ENCODE measurements around the gene FEM1B.
A peak's percentile ranks its signal among the peaks of the same experiment; 100 is the strongest.

The FEM1B gene

DNA sequence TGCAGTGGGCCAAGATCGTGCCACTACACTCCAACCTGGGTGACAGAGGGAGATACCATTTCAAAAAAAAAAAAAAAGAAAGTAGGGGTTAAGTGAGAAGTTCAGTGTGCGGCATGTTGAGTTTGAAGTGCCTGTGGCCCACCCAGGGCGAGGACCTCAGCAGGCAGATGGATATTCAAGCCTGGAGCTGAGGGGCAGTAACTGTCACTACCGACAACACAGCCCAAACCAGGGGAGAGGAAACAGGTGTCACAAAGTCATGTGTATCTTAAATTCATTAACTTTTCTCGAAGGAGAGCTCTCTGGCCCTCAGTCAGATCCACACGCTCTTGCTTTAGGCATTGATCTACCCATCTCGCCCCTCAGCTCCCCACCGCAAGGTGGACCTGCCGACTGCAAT, 45.3 kb downstream of the FEM1B start:
- DNase-seq (ENCODE audit: low spot score), result no peak
- TF ChIP-seq, protein P1, sequence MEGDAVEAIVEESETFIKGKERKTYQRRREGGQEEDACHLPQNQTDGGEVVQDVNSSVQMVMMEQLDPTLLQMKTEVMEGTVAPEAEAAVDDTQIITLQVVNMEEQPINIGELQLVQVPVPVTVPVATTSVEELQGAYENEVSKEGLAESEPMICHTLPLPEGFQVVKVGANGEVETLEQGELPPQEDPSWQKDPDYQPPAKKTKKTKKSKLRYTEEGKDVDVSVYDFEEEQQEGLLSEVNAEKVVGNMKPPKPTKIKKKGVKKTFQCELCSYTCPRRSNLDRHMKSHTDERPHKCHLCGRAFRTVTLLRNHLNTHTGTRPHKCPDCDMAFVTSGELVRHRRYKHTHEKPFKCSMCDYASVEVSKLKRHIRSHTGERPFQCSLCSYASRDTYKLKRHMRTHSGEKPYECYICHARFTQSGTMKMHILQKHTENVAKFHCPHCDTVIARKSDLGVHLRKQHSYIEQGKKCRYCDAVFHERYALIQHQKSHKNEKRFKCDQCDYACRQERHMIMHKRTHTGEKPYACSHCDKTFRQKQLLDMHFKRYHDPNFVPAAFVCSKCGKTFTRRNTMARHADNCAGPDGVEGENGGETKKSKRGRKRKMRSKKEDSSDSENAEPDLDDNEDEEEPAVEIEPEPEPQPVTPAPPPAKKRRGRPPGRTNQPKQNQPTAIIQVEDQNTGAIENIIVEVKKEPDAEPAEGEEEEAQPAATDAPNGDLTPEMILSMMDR (IDR thresholded peaks at IDR 0.05), result no peak
- Histone ChIP-seq H3K27ac (no peak overlapping the region), H3K4me3 (no peak overlapping the region)

DNA sequence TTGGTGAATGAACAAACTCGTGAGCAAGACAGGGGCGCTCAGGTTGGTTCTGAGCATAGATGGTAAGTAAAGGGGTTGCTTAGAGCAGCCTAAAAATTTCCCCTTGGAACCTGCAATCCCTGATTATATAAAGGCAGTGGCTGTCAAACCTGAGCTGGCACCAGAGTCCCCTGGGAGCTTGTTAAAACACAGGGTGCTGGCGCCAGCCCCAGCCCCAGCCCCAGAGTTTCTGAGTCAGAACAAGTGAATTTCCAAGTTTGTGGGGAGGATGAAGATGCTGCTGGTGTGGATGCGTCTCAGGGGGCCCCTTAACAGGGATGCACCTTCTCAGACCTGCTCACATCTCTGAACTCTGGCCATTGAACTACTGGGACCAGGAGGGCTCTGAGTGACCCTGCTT, 48.2 kb downstream of the FEM1B start:
- no peak overlapping the region for H3K4me3 ChIP-seq
- no peak for DNase-seq (ENCODE audit: low spot score)
- TF ChIP-seq, protein P1 (IDR thresholded peaks at IDR 0.05), result no peak
- H3K27ac ChIP-seq, result peak overlapping the region; percentile 19 to 53

DNA sequence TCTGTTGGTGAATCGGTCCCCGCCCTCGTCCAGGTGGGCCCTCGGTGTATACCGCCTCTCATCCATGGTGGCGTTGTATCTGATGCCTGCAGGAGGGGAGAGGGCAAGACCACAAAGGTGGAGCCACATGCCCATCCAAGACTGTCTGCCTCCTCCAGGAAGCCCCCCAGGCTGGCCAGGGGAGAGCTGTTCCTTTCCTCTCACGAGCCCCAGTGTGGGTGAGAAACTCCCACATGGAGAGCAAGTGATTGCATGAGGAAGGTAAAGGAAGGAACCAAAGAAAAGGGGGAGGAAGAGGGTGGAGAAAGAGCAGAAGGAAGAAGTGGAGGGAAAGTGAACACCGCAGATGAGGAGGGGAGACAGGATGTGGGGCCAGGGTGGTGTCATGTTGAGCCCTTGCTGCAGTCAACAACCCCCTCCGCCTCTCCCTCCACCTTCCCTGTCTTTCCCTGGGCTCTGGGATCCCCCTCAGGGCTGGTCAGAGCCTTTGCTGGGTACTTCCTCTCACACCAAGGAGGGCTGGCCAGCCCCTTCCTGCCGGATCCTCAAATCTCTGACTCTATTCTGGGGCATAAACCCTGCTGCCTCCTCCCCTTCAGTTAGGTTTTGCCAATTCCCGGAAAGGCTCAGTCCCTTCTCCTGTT, 49.3 kb downstream of the FEM1B start:
- no peak for DNase-seq (ENCODE audit: low spot score)
- no peak overlapping the region for H3K4me3 ChIP-seq
- TF ChIP-seq, protein P1 (IDR thresholded peaks at IDR 0.05), result no peak
- H3K27ac ChIP-seq, result peak overlapping the region; percentile 19 to 48

DNA sequence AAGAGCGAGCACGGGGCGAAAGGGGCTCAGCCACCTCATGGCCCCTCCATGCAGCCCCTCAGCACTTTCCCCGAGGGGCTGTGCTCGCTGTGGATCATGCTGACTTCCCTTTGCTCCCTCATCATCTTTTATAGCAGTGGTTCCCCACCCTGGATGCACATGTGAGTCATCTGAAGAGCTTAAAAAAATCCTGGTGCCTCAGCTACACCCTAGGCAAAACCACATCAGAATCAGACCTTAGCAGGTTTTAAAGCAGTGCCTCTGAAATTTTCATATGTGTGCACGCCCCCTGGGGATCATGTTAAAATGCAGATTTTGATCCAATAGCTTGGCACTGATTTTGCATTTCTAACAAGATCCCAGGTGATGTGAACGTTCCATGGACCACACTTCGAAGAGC, 50.9 kb downstream of the FEM1B start:
- H3K27ac ChIP-seq, result no peak overlapping the region
- no peak overlapping the region for H3K4me3 ChIP-seq
- TF ChIP-seq, protein P1 (IDR thresholded peaks at IDR 0.05), result no peak
- no peak for DNase-seq (ENCODE audit: low spot score)

DNA sequence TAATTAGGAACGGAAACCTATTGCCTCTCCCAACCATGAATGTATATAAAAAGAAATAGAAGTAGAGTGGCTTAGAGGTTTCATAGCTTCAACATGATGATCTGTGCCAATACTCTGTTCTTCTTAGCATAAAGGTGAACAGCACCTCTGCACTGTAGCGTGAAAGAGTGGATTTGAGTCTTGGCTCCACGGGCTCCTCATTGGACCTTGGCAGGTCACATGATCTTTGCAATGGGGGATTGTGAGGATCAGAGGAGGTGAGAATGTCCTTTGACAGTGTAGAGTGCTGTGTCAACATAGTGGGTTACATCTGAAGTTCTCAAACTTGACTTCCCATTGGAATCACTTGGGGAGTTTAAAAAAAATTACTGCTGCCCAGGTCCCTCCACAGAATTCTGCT, 51.4 kb downstream of the FEM1B start:
- no peak for DNase-seq (ENCODE audit: low spot score)
- Histone ChIP-seq H3K27ac (no peak overlapping the region), H3K4me3 (no peak overlapping the region)
- TF ChIP-seq, protein P1 (IDR thresholded peaks at IDR 0.05), result no peak

DNA sequence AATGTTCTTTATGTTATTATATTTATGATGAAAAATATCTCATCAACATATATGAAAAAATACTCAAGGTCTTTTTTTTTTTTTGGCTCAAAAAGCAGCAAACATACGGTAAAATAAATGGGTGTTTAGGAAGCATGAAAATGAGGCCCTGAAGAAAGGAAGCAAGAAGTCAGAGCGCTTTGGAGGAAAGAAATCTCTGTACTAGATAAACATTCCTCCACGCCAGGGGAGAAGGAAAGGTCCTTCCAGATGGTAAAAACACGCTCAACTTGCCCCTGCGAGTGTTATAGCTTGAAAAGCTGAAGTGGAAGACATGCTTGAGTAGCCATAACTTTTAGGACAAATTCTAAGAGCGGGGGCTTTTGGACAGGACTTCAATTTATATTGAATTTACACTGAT, 52.9 kb downstream of the FEM1B start:
- H3K4me3 ChIP-seq, result no peak overlapping the region
- no peak overlapping the region for H3K27ac ChIP-seq
- DNase-seq (ENCODE audit: low spot score), result no peak
- TF ChIP-seq, protein P1 (IDR thresholded peaks at IDR 0.05), result no peak

DNA sequence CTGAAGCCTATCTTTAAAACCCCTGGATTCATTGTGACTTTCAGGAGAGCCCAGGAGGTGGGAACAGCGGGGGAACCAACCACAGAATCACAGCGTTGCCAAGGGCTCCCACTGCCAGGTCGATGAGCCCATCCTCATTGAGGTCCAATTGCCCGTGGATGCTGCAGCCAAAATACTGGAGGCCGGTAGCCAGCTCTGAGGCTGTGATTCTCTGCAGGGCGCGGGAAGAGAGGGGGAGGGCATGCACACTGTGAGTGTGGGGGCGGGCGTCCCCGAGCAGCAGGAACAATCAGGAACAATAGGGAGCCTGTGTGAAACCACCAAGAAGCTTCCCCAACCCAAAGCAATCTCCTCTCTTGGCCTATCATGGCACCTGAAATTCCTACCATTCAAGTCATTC, 53.4 kb downstream of the FEM1B start:
- DNase-seq (ENCODE audit: low spot score), result no peak
- H3K4me3 ChIP-seq, result no peak overlapping the region
- no peak overlapping the region for H3K27ac ChIP-seq
- TF ChIP-seq, protein P1 (IDR thresholded peaks at IDR 0.05), result no peak
